HFFc6 (cell line): Measurements from ENCODE around the gene CHRNA3. TPM values are rescaled to one million over a fixed set of nuclear protein-coding genes. Genes with fewer than 3 reads are reported as not detected.

Experiments
- DNase-seq: peaks from one replicate; pipeline ENCODE4 v3.0.0-alpha.2; 2018
- H3K27ac Mint-ChIP-seq: 2 replicates; pipeline ENCODE4 v1.8.0; 2020; ENCODE audit warnings: mild to moderate bottlenecking, mixed read lengths
- H3K27me3 Mint-ChIP-seq: 2 replicates; pipeline ENCODE4 v1.8.0; 2021; ENCODE audit warnings: mild to moderate bottlenecking, moderate library complexity, mixed read lengths; ENCODE audit not compliant: insufficient read depth
- H3K36me3 Mint-ChIP-seq: 2 replicates; pipeline ENCODE4 v1.8.0; 2021; ENCODE audit warnings: low read depth, mixed read lengths
- H3K4me1 Mint-ChIP-seq: 2 replicates; pipeline ENCODE4 v1.8.0; 2020; ENCODE audit warnings: low read depth, mixed read lengths
- H3K4me3 Mint-ChIP-seq: 2 replicates; pipeline ENCODE4 v1.8.0; 2020; ENCODE audit warnings: mild to moderate bottlenecking, moderate library complexity, mixed read lengths
- H3K9me3 Mint-ChIP-seq: 2 replicates; pipeline ENCODE4 v1.8.0; 2020; ENCODE audit warnings: mild to moderate bottlenecking, mixed read lengths
- CTCF ChIP-seq: fragments of 200-600 bp; sonication (generic); IDR thresholded peaks from 2 replicates; pipeline ENCODE4 v1.5.0; 2021; ENCODE audit warnings: antibody characterized with exemption, mild to moderate bottlenecking
- total RNA-seq, 6 experiments: library from RNA; stranded (reverse); fragmentation: NEBNext Ultra II Directional; extraction: Animal tissue kit (Norgen Biotek cat#: 25700); gene quantifications; 2 replicates in 1 of 6; 3 replicates in 5 of 6; pipeline ENCODE4 v1.2.3, GENCODE V29; 2021

The CHRNA3 gene
- total RNA-seq, 6 experiments from 2014 or later = not detected

DNA sequence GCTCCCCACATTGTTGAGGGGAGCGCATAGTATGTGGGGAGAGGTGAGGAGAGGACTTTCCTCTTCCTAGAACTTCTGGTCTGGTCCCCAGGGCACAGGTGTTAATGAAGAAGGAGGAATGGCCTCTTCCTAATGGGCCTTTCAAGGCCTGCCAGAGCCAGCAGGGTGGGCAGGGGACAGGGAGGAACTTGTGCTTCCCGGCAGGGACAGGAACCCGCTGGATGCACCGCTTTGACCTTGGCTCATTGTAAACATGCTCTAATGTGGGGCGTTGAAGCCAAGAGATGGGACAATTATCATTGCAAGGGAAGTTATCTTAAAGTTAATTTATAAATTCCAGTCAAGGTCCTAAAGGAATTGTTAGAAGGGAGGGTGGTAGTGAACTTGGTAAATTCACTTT lies 41.2 kb upstream of the CHRNA3 start:
- TF ChIP-seq CTCF = no peak
- Mint-ChIP-seq H3K36me3 (no peaks in the 10 kb centered on the region), H3K9me3 (no peaks in the 10 kb centered on the region), H3K4me3 (no peak overlapping the region), H3K27ac (no peak overlapping the region), H3K27me3 (peaks cover 32% of the 10 kb centered on the region), H3K4me1 (no peaks in the 10 kb centered on the region)
- DNase-seq = no peak

DNA sequence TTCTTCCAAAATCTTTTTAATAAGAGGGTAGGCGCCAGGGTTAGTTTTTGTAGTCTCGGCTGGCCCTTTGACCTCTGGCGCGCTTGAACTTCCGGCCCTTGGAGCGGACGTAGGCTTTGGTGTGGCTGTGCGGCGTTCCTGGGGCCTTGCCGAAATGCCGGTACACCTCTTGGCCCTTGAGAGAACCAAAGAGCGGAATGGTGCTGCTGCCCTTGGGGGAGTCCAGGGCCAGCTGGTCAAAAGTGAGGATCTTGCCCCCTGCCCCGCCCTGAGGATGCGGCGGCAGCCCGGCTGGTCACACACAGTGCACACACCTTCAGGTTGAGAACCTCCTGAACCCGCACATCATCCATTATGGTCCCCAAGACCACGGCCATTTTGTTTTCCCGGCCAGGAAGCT lies 40.2 kb upstream of the CHRNA3 start:
- no peaks in the 10 kb centered on the region for H3K9me3 Mint-ChIP-seq
- no peak overlapping the region for H3K4me3 Mint-ChIP-seq
- H3K36me3 Mint-ChIP-seq = no peaks in the 10 kb centered on the region
- H3K27ac Mint-ChIP-seq = no peak overlapping the region
- peaks cover 30% of the 10 kb centered on the region for H3K27me3 Mint-ChIP-seq
- H3K4me1 Mint-ChIP-seq = no peaks in the 10 kb centered on the region
- TF ChIP-seq CTCF = no peak
- no peak for DNase-seq

DNA sequence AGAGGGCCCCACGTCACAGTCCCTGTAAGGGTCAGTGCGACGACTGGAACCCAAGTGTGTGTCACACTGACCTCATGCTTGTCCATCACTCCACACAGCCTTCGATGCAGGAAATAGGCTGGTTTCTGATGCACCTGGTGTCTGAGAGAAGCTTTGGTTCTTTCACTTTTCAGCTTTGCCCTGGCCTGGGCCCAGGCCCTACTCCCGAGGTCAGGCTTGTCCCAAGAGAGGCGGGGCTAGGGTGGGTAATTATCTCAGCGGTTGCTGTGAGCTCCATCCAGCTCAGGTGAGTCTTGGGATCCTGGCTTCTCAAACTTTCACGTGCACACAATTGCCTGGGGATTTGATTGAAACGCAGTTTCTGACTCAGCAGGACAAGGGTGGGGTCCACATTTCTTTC lies 39.8 kb upstream of the CHRNA3 start:
- TF ChIP-seq CTCF = no peak
- no peaks in the 10 kb centered on the region for H3K9me3 Mint-ChIP-seq
- no peak overlapping the region for H3K27ac Mint-ChIP-seq
- no peak overlapping the region for H3K4me3 Mint-ChIP-seq
- H3K4me1 Mint-ChIP-seq = no peaks in the 10 kb centered on the region
- H3K27me3 Mint-ChIP-seq = peaks cover 32% of the 10 kb centered on the region
- no peak for DNase-seq
- H3K36me3 Mint-ChIP-seq = no peaks in the 10 kb centered on the region

- no peaks in the 10 kb centered on the region for H3K9me3 Mint-ChIP-seq
- H3K36me3 Mint-ChIP-seq = no peaks in the 10 kb centered on the region
- no peak for DNase-seq
- no peaks in the 10 kb centered on the region for H3K4me1 Mint-ChIP-seq
- TF ChIP-seq CTCF = no peak
- H3K4me3 Mint-ChIP-seq = no peak overlapping the region
- H3K27ac Mint-ChIP-seq = no peak overlapping the region
- H3K27me3 Mint-ChIP-seq = peaks cover 36% of the 10 kb centered on the region
Measured at GRCh38 chr15:78658823-78659222, 38.0 kb upstream of the CHRNA3 start.

GRCh38 chr15:78654272-78654671 lies 33.5 kb upstream of the CHRNA3 start:
- DNase-seq = no peak
- Mint-ChIP-seq H3K9me3 (no peaks in the 10 kb centered on the region), H3K27ac (no peak overlapping the region), H3K36me3 (no peaks in the 10 kb centered on the region), H3K27me3 (peaks cover 43% of the 10 kb centered on the region), H3K4me1 (no peaks in the 10 kb centered on the region), H3K4me3 (no peak overlapping the region)
- TF ChIP-seq CTCF = no peak
